22Rv1 (cell line): ENCODE results near the gene PPM1B.

Source experiments
- CTCF ChIP-seq: fragments of 450-650 bp; IDR thresholded peaks from 2 replicates; pipeline ENCODE4 v1.5.1; 2017; ENCODE audit warnings: mild to moderate bottlenecking
- ZFX ChIP-seq: fragments of 450-650 bp; IDR thresholded peaks from 2 replicates; pipeline ENCODE4 v1.6.1; 2017; ENCODE audit warnings: antibody characterized with exemption, borderline replicate concordance

DNA sequence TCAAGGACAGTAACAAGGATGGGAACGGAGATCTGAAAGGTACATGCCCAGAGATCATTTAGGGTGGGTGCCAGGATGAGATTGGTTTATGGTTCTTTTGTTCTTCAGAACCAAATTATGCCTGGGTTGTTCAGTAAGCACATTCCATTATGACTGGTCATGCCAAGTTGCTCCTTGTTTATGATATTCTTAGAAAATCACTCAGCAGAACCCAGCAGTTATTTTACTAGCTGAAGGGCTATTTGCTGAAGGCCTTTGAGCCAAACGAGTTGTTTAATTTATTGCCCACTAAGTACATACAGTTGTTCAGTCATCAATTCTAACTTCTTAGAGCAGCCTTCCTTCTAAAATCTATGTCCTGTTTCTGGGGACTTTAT is 107.2 kb downstream of the PPM1B start:
- TF ChIP-seq CTCF (no peak), ZFX (no peak)
